Activated CD4-positive, CD25-positive, alpha-beta regulatory T cell treated with anti-CD3 and anti-CD28 coated beads, Interleukin-2, amount 50 U/mL, for 72 hours (primary cell): ENCODE data around the gene PEPD.

ENCODE experiments used
- DNase-seq: peaks from one replicate; pipeline ENCODE4 v3.0.0; 2021

The PEPD gene

GRCh38 chr19:33435706-33436359 is 85.8 kb downstream of the PEPD start:
- no peak for DNase-seq

DNA sequence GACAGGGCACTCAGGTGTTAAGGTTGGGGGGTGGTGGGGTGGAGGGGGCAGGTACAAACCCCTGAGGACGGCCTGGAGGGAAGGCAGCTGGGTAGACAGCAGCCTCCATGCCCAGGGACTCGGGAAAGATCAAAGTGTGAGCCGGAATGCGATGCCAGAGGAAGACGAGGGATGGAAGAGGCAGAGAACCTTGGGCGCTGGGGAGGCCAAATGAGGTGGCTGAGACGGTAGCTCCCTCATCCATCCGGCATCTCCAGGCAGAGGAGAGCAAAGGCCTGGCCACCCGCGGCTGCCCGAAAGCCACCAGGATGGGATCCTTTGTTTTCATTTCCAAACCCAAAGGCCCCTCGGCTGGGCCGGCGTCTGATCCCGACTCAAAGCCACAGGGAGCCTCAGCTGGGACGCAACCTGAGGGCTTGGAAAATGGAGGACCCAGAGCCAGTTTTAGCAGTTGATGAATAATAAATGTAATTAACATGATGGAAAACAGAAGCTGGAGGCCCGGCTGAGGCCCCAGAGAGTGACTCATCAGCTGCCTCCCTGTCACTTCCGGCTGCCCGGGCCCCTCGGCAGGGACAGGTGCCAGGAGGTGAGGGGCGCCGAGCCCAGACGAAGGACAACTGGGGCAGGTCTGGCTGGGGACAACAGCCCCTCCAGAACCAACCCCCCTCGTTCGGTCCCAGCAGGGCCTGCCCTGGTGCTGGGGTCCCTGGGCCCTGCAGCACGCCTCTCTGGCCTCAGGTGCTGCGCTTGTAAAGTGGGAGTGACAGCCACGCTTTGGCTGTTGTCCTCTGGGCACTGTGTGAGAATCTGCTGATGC is 86.5 kb downstream of the PEPD start:
- no peak for DNase-seq

DNA sequence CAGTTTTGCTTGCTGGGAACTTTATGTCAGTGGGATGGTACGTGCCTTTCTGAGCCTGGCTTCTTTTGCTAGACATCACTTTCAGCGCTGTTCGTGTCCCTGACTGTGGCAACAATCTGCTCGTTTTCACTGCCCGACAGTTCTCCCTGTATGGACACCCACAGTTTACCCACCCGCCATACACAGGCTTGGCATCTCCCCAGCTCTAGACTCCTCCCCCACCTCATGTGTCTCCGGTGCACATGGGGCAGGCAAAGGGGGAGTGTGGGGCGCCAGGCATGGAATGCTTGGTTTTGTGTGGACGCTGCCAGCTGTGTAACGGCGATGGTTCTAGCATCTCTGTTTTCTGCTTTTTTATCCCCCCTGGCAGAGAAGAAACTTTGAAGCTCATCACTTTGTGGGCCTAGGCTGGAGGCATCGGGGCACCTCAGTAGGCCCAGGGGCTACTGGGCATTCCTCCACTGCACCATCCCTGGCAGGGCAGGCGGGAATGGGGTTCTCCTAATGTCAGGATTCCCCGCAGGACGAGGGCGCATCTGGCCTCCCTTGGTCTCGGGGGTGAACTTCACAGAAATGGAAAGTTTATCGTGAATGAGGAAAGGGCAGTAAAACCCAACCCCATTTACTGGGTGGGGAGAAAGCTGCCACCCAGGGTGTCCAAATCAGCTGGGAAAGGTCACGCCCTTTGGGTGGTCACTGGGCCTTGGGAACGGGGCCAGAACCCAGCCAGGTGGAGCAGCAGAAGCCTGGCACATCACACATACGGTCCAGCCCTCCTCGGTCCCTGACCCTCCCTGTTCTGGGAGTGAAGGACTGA is 87.3 kb downstream of the PEPD start:
- no peak for DNase-seq

DNA sequence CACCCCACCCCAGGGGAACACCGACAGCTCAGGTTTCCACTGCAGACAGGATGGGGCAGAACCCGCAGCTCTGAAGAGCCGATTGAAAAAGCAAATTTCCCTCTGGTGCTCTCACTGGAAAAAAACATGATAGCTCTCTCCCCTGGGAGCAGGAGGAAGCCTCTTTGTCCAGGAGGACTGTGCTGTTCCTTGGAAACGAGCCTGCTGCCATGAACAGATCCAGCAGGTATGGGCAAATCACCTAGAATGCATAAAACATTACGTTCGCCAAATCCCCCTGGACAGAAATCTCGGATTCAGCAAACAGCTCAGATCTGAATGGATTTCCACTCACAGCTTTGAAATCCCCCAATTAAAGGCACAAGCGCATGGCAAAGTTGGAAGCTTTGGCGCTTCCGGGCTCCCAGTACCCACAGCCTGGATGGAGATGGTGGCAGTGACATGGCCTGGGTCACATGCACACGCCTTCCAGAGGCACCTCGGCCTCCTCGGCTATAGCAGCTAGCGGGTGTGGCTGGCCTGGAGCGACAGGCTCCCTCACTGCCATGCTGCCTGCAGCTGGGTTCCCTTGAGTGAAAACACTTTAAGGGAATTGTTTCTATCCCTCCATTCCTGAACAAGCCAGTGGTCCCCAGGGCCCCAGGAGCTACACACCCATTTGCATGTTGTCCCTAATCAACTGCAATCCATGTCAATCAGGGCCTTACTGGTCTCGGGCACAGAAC is 89.0 kb downstream of the PEPD start:
- DNase-seq: no peak

- no peak for DNase-seq
Measured at GRCh38 chr19:33432015-33432414, 89.6 kb downstream of the PEPD start.

GRCh38 chr19:33430674-33431277 is 90.8 kb downstream of the PEPD start:
- DNase-seq: peak; percentile 71

DNA sequence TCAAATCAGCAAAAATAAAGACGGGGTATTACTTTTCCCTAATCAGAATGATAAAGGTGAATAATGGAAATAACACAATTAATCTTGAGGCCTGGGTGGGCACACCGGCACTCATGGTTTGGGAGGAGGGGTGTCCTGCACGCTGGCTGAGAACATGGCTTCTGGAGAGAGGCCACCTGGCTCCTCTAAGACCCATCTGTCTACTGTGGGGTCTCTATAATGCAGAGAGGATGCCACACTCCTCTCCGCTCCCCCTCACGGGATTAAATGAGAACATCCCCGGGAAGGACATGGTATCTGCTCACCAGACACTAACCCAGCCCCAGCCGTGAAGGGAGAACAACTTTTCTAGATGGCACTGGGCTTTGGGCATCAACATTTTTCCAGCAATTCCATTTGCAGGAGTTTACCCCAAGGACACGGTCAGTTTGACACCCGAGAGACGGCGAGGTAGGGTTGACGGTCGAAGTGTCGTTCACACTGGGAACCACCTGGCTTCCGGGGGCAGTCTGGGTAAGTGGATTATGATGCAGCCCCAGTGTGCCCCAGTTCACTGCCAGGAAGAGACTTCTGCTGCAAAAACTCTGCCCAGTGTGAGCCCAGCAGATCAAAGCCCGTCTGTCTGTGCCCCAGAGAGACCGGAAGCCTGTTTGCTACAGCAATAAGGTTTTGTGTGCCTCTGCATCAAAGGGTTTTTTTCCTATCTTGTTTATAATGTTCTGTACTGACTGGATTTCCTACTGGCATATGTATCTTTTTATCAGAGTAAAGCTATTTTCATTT is 91.5 kb downstream of the PEPD start:
- DNase-seq: no peak

DNA sequence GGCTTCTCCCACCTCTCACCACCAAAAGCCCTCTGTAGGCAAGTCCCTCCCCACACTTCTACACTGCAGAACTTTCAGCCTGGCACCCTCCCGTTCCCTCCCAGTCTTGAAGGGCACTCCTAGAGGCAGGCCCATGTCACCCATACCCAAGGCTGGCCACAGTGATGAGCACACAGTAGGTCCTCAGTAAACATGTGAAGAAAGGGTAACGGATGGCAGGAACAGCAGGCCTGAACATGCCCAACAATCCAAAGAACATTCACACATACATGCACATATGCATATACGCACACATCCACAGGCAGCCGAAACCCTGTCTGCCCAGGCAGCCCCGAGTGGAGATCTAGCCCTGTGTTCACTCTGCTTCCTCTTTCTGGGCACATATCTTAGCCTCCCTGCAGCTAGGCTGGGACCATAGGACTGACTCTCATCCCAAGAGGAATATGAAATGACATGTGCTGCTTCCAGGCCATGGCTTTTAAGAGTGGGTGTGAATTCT is 92.9 kb downstream of the PEPD start:
- no peak for DNase-seq

GRCh38 chr19:33427801-33428626 is 93.6 kb downstream of the PEPD start:
- DNase-seq: no peak

- no peak for DNase-seq
Measured at GRCh38 chr19:33426621-33427361, 94.8 kb downstream of the PEPD start.

- no peak for DNase-seq
Measured at GRCh38 chr19:33424181-33424580, 97.4 kb downstream of the PEPD start.

GRCh38 chr19:33422369-33423180 is 99.0 kb downstream of the PEPD start:
- DNase-seq: no peak

- no peak for DNase-seq
Measured at GRCh38 chr19:33421368-33421767, 100.2 kb downstream of the PEPD start.

GRCh38 chr19:33420821-33421220 is 100.8 kb downstream of the PEPD start:
- DNase-seq: no peak

- DNase-seq: no peak
Measured at GRCh38 chr19:33419788-33420130, 101.8 kb downstream of the PEPD start.

GRCh38 chr19:33418871-33419787 is 102.5 kb downstream of the PEPD start:
- DNase-seq: no peak

- DNase-seq: no peak
Measured at GRCh38 chr19:33418461-33418860, 103.1 kb downstream of the PEPD start.

DNA sequence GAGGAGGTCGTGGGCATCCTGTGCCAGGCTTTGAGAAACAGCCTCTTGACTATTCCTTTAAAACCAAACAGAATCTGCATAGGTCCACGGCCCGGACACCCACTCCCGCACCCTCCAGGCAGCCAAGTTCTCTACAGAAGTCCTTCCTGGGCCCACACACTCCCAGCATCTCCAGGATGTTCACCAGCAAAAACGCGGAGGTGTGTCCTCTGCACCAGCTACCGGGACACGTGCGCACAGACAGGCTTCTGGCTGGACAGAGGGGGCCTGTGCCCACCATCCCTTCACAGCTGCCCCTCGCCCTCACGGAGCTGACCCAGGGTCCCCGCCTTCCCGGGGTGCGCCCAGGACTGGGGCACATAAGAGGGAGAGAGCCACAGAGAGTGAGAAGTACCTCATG is 103.8 kb downstream of the PEPD start:
- DNase-seq: no peak
